GM12874 (cell line): ENCODE data around the gene NT5C.
A peak's percentile ranks its signal among the peaks of the same experiment; 100 is the strongest.

Source experiments
- TF ChIP-seq, protein P1 (sequence below): IDR thresholded peaks from 2 replicates; pipeline ENCODE4 v1.5.1; 2011; ENCODE audit warnings: low read depth, mild to moderate bottlenecking, control low read depth, low read length, moderate library complexity; ENCODE audit not compliant: insufficient read depth

Gene NT5C

DNA sequence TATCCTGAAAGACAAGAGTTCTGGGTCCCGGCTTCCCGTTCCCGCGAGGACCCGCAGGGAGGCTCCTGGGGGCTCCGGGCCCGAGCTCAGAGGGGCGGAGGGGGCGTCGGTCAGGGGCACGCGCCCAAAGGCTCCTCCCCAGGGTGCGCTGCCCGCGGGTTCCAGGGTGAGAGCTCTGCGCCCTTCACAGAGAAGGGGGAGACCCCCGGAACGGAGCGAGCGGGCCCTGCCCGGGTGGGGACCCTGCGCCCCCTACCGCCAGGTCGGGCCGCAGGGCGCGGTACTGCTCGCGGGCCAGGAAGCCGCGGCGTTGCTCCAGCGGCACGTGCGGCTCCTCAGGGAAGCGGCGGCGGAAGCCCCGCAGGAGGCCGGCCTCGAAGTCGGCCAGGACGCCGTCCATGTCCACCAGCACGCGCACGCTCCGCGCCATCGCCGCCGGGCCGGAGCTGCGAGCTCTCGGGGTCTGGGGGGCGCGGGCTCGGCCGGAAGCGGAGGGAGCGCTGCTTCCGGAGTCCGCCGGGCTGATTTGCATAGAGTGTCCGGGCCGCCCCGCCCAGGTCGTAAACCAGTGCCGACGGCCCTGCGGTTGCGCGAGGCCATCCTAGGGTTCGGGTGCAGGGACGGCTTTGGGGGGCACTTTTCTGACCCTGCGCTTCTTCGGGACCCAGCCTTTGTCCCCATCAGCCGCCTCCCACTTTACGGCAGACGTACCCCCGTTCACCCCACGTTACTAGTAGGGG lies at the start of gene NT5C:
TSS of gene NT5C (minus strand) at position 465 of the 740 bp plus-strand sequence. CDS start at position 430, 35 bp downstream.
- TF ChIP-seq, protein P1, sequence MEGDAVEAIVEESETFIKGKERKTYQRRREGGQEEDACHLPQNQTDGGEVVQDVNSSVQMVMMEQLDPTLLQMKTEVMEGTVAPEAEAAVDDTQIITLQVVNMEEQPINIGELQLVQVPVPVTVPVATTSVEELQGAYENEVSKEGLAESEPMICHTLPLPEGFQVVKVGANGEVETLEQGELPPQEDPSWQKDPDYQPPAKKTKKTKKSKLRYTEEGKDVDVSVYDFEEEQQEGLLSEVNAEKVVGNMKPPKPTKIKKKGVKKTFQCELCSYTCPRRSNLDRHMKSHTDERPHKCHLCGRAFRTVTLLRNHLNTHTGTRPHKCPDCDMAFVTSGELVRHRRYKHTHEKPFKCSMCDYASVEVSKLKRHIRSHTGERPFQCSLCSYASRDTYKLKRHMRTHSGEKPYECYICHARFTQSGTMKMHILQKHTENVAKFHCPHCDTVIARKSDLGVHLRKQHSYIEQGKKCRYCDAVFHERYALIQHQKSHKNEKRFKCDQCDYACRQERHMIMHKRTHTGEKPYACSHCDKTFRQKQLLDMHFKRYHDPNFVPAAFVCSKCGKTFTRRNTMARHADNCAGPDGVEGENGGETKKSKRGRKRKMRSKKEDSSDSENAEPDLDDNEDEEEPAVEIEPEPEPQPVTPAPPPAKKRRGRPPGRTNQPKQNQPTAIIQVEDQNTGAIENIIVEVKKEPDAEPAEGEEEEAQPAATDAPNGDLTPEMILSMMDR, result peak; percentile 91

DNA sequence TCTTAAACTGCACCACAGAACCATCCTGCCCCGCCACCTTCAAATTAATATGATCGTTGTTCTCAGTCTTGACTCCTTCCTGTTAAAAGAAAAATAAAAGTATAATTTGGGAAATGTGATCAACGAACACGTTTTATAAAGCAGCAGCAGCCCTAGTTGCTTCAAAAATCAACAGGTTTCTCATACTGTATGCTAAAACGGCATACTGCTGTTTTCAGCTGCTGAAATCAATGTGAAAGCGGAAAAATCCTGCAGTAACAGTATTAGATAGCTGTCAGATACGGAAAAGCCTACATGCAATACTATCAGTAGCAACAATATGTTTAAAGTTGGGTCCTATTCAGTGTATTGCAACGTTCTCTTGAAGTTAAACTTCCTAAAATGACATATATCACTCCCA lies 49.6 kb upstream of the NT5C start:
- TF ChIP-seq, protein P1, result no peak

- TF ChIP-seq, protein P1, result no peak
Measured at GRCh38 chr17:75178453-75178852, 46.9 kb upstream of the NT5C start.

GRCh38 chr17:75176625-75177024 lies 45.1 kb upstream of the NT5C start:
- TF ChIP-seq, protein P1, result no peak

DNA sequence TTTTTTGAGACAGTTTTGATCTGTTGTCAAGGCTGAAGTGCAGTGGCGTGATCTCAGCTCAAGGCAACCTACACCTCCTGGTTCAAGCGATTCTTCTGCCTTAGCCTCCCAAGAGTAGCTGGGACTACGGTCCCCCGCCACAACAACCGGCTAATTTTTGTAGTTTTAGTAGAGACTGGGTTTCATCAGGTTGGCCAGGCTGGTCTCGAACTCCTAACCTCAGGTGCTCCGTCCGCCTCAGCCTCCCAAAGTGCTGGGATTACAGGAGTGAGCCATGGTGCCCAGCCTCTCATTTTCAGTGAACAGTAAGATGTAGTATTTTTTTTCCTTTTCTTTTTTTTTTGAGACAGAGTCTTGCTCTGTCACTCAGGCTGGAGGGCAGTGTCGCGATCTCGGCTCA lies 43.5 kb upstream of the NT5C start:
- TF ChIP-seq, protein P1, result no peak

- TF ChIP-seq, protein P1, result no peak
Measured at GRCh38 chr17:75173526-75173925, 42.0 kb upstream of the NT5C start.

DNA sequence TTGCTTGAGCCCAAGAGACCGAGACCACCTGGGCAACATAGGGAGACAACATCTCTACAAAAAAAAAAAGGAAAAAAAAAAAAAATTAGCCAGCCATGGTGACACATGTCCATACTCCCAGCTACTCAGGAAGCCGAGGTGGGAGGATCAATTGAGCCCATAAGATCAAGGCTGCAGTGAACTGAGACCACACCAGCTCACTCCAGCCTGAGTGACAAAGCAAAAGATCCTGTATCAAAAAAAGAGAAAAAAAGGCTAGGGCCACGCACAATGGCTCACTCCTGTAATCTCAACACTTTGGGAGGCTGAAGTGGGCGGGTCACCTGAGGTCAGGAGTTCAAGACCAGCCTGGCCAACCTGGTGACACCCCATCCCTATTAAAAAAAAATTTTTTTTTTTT lies 37.5 kb upstream of the NT5C start:
- TF ChIP-seq, protein P1, result no peak

DNA sequence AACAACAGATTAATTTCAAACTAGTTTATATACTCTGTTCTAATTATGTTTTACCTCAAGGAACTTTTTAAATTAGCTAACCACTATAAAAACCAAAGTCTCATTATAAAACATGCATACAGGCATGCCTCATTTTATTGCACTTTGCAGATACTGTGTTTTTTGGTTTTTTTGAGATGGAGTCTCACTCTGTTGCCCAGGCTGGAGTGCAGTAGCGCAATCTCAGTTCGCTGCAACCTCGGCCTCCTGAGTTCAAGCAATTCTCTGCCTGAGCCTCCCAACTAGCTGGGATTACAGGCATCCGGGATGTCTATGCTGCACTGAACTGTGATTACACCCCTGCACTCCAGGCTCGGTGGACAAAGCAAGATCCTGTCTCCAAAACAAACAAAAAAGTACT lies 31.5 kb upstream of the NT5C start:
- TF ChIP-seq, protein P1, result no peak
